RWPE1 (cell line): ENCODE data around the gene RXFP3.
"Not testable (repeated sequence)": the region's sequence is repeated elsewhere in the genome, so short reads cannot be mapped to it uniquely, and the experiment has no call there.

Experiments
- CTCF ChIA-PET: fragments of 350-600 bp; sonication (Branson Sonifier 250); formaldehyde crosslinking; extraction: SDS; loops from one replicate; lab custom pipeline; 2021; lab: Yijun Ruan, JAX
- POLR2A ChIA-PET: fragments of 400-600 bp; formaldehyde crosslinking; extraction: SDS; loops from one replicate; lab custom pipeline; 2020; ENCODE audit warnings: antibody characterized with exemption; ENCODE audit not compliant: low non-redundant PET; lab: Yijun Ruan, JAX
- DNase-seq: peaks from one replicate; pipeline ENCODE4 v3.0.0; 2012; ENCODE audit warnings: low spot score
- H3K27ac ChIP-seq: fragments of 450-650 bp; 2 replicates; pipeline ENCODE4 v1.5.1; 2017
- TF ChIP-seq, protein P1 (sequence below): fragments of 450-650 bp; conservative IDR thresholded peaks from 2 replicates; pipeline ENCODE4 v1.5.1; 2017; ENCODE audit warnings: low read depth, mild to moderate bottlenecking

Gene RXFP3

GRCh38 chr5:33891788-33892619 lies 44.2 kb upstream of the RXFP3 start, which contains the start of gene ADAMTS12:
TSS of gene ADAMTS12 (minus strand) at chr5:33891990. CDS start at chr5:33891856, 134 bp downstream.
- CTCF ChIA-PET = interaction anchor here (0.6 kb wide), 1 partner anchor 1271 kb away, joined by 3 read pairs; no protein-coding TSS in a partner anchor
- TF ChIP-seq, protein P1, sequence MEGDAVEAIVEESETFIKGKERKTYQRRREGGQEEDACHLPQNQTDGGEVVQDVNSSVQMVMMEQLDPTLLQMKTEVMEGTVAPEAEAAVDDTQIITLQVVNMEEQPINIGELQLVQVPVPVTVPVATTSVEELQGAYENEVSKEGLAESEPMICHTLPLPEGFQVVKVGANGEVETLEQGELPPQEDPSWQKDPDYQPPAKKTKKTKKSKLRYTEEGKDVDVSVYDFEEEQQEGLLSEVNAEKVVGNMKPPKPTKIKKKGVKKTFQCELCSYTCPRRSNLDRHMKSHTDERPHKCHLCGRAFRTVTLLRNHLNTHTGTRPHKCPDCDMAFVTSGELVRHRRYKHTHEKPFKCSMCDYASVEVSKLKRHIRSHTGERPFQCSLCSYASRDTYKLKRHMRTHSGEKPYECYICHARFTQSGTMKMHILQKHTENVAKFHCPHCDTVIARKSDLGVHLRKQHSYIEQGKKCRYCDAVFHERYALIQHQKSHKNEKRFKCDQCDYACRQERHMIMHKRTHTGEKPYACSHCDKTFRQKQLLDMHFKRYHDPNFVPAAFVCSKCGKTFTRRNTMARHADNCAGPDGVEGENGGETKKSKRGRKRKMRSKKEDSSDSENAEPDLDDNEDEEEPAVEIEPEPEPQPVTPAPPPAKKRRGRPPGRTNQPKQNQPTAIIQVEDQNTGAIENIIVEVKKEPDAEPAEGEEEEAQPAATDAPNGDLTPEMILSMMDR = no peak
- POLR2A ChIA-PET = no interaction called here
- peak; percentile 19 for DNase-seq
- H3K27ac ChIP-seq = no peak within 1 kb of the TSS

GRCh38 chr5:33892620-33893137 lies 43.5 kb upstream of the RXFP3 start:
- DNase-seq = no peak
- TF ChIP-seq, protein P1 = no peak
- ChIA-PET POLR2A (no interaction called here), CTCF (no interaction called here)
- no peak overlapping the region for H3K27ac ChIP-seq

DNA sequence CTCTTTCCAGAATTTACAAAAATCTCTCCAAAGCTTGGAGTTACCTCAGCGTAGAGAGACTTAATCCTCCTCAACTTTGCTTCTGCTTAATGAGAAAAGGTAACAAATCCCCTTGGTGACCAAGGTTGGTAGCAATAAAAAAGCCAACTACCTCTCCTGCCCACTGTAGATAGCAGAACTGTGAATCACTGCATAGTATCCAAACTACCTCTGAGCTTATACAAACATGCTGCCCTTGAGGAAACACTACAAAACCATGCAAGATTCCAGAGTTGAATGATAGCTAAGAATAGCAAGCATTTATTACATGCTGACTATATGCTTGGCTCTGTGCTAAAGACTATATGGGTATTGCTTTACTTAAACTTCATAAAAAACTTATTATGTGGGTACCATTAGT lies 41.6 kb upstream of the RXFP3 start:
- TF ChIP-seq, protein P1 = no peak
- POLR2A ChIA-PET = no interaction called here
- CTCF ChIA-PET = interaction anchor here (1.3 kb wide), 1 partner anchor 77 kb away, joined by 6 read pairs; no protein-coding TSS in a partner anchor
- no peak overlapping the region for H3K27ac ChIP-seq
- no peak for DNase-seq

GRCh38 chr5:33901156-33901555 lies 35.0 kb upstream of the RXFP3 start:
- TF ChIP-seq, protein P1 = no peak
- no peak for DNase-seq
- no peak overlapping the region for H3K27ac ChIP-seq
- ChIA-PET CTCF (no interaction called here), POLR2A (no interaction called here)

DNA sequence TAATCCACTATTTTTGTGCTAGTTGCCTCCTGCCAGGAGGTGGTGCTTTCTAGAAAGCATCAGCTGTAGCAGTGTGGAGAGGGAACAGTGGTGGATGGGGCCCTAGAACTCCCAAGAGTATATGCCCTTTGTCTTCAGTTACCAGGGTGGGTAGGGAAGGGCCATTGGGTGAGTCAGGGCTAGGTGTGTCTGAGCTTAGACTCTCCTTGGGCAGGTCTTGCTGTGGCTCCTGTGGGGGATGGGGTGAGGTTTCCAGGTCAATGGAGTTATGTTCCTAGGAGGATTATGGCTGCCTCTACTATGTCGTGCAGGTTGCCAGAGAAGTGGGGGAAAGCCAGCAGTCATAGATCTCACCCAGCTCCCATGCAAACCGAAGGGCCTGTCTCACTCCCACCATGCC lies 33.1 kb upstream of the RXFP3 start:
- POLR2A ChIA-PET = no interaction called here

GRCh38 chr5:33905381-33905780 lies 30.8 kb upstream of the RXFP3 start:
- TF ChIP-seq, protein P1 = no peak
- ChIA-PET CTCF (no interaction called here), POLR2A (no interaction called here)
- H3K27ac ChIP-seq = no peak overlapping the region
- no peak for DNase-seq

More for the DNA sequence above, 33.1 kb upstream of the RXFP3 start:
- H3K27ac ChIP-seq = no peak overlapping the region
- no peak for DNase-seq
- TF ChIP-seq, protein P1 = no peak
- CTCF ChIA-PET = interaction anchor here (0.5 to 0.7 kb wide), 2 partner anchors 8 to 13 kb away, joined by 3 to 5 read pairs; no protein-coding TSS in a partner anchor

DNA sequence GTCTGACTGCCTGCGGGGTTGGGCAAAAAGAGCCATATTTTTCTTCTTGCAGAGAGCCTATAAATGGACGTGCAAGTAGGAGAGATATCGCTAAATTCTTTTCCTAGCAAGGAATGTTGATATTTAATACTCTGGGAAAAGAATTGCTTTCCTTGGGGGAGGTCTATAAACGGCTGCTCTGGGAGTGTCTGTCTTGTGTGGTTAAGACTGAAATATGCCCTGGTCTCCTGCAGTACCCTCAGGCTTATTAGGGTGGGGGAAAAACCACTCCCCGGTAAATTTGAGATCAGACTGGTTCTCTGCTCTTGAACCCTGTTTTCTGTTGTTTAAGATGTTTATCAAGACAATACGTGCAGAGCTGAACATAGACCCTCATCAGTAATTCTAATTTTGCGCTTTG lies 29.9 kb upstream of the RXFP3 start:
- CTCF ChIA-PET, DNase-seq, H3K27ac ChIP-seq, POLR2A ChIA-PET: not testable (repeated sequence)

DNA sequence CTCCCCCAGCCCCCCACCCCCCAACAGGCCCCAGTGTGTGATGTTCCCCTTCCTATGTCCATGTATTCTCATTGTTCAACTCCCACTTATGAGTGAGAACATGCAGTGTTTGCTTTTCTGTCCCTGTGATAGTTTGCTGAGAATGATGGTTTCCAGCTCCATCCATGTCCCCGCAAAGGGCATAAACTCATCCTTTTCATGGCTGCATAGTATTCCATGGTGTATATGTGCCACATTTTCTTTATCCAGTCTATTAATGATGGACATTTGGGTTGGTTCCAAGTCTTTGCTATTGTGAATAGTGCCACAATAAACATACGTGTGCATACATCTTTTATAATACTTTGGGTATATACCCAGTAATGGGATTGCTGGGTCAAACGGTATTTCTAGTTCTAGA lies 21.3 kb upstream of the RXFP3 start:
- CTCF ChIA-PET = interaction anchor here (0.6 kb wide), 1 partner anchor 1148 kb away, joined by 3 read pairs; no protein-coding TSS in a partner anchor
- POLR2A ChIA-PET, DNase-seq, H3K27ac ChIP-seq: not testable (repeated sequence)
